Left lobe of liver (tissue), 2 donors: ENCODE results near the gene RPAIN. TPM values are rescaled to one million over a fixed set of nuclear protein-coding genes. Genes with fewer than 3 reads are reported as not detected.

ENCODE experiments used
- ATAC-seq: fragments of 200-7000 bp; cut with Tn5 transposase; one replicate; pipeline ENCODE4 v1.9.1; 2020; ENCODE audit warnings: mild to moderate bottlenecking, moderate library complexity
- DNase-seq: peaks from one replicate; pipeline ENCODE4 v3.0.0-alpha.2; 2020; ENCODE audit warnings: low spot score
- total RNA-seq: library from RNA; stranded (reverse); gene quantifications from one replicate; pipeline ENCODE4 v1.2.1, GENCODE V29; 2021
- donor health status: DM: no; HTN: no; CAD: no; lungs with moderate emphysema.
- donor health status: DM: no; HTN: yes; CAD: no.

The RPAIN gene
- total RNA-seq, 1 donor from 2014 or later: 15.6 TPM

GRCh38 chr17:5481451-5481850, 61.5 kb downstream of the RPAIN start:
- DNase-seq (no peak), ATAC-seq (no peak)

Other genes with a start within 250 kb of the RPAIN start
- gene ZNF594, start 228.3 kb upstream of the RPAIN start, total RNA-seq: 2.3 TPM
- 2.3 TPM for gene SCIMP, start 185.3 kb upstream of the RPAIN start, total RNA-seq
- 16.8 TPM for gene RABEP1, start 137.9 kb upstream of the RPAIN start, total RNA-seq
- 41.0 TPM for gene NUP88, start 520 bp upstream of the RPAIN start, total RNA-seq
- 71.8 TPM for gene C1QBP, start 19.0 kb downstream of the RPAIN start, total RNA-seq
- 7.7 TPM for gene DHX33, start 48.8 kb downstream of the RPAIN start, total RNA-seq
- 49.9 TPM for gene DERL2, start 66.0 kb downstream of the RPAIN start, total RNA-seq
- gene MIS12, start 66.4 kb downstream of the RPAIN start, total RNA-seq: 7.1 TPM
- 2.6 TPM for gene NLRP1, start 164.3 kb downstream of the RPAIN start, total RNA-seq